Mesothelial cell of epicardium (in vitro differentiated cells): ENCODE data around the gene MINDY4B. TPM values are rescaled to one million over a fixed set of nuclear protein-coding genes. Genes with fewer than 3 reads are reported as not detected.
"Not testable (repeated sequence)": the region's sequence is repeated elsewhere in the genome, so short reads cannot be mapped to it uniquely, and the experiment has no call there.

ENCODE experiments used
- DNase-seq, 2 experiments: peaks; one replicate each; pipeline ENCODE4 v3.0.0; 2021; ENCODE audit warnings: low spot score in 2 of 2; ENCODE audit not compliant: unreplicated experiment in 2 of 2
- H3K27ac Mint-ChIP-seq: 2 replicates; pipeline ENCODE4 v1.8.0; 2021; ENCODE audit warnings: mixed read lengths
- H3K27me3 Mint-ChIP-seq: 2 replicates; pipeline ENCODE4 v1.8.0; 2021; ENCODE audit warnings: low read depth, mixed read lengths
- H3K36me3 Mint-ChIP-seq: 2 replicates; pipeline ENCODE4 v1.8.0; 2021; ENCODE audit warnings: mixed read lengths
- H3K4me1 Mint-ChIP-seq: 2 replicates; pipeline ENCODE4 v1.8.0; 2021; ENCODE audit warnings: mixed read lengths
- H3K4me3 Mint-ChIP-seq: 2 replicates; pipeline ENCODE4 v1.8.0; 2021; ENCODE audit warnings: mild to moderate bottlenecking, moderate library complexity, mixed read lengths
- H3K9me3 Mint-ChIP-seq: 2 replicates; pipeline ENCODE4 v1.8.0; 2021; ENCODE audit warnings: mixed read lengths
- CTCF ChIP-seq: fragments of 200-600 bp; sonication (generic); IDR thresholded peaks from one replicate; pipeline ENCODE4 v1.5.0; 2021; ENCODE audit warnings: antibody characterized with exemption; ENCODE audit not compliant: unreplicated experiment
- total RNA-seq: library from RNA; stranded (reverse); gene quantifications from 3 replicates; pipeline ENCODE4 v1.2.1, GENCODE V29; 2021

The MINDY4B gene
- total RNA-seq, 1 donor from 2014 or later: not detected

- no peak overlapping the region for H3K27ac Mint-ChIP-seq
- H3K9me3 Mint-ChIP-seq: no peaks in the 10 kb centered on the region
- H3K4me1 Mint-ChIP-seq: peaks cover 7% of the 10 kb centered on the region
- DNase-seq: no peak
- TF ChIP-seq CTCF: no peak
- H3K27me3 Mint-ChIP-seq: no peaks in the 10 kb centered on the region
- no peaks in the 10 kb centered on the region for H3K36me3 Mint-ChIP-seq
- no peak overlapping the region for H3K4me3 Mint-ChIP-seq
These were observed 37.0 kb downstream of the MINDY4B start for GRCh38 chr3:150868282-150868681.

- Mint-ChIP-seq H3K4me1 (peaks cover 7% of the 10 kb centered on the region), H3K36me3 (no peaks in the 10 kb centered on the region), H3K9me3 (no peaks in the 10 kb centered on the region), H3K27ac (no peak overlapping the region), H3K4me3 (no peak overlapping the region), H3K27me3 (no peaks in the 10 kb centered on the region)
- no peak for DNase-seq
- no peak for TF ChIP-seq CTCF
These were observed 37.8 kb downstream of the MINDY4B start for GRCh38 chr3:150867434-150867833.

- not testable (repeated sequence) for H3K9me3 Mint-ChIP-seq, H3K36me3 Mint-ChIP-seq, H3K4me1 Mint-ChIP-seq, DNase-seq, H3K4me3 Mint-ChIP-seq, H3K27ac Mint-ChIP-seq, H3K27me3 Mint-ChIP-seq
These were observed 41.3 kb downstream of the MINDY4B start for GRCh38 chr3:150863921-150864320.

GRCh38 chr3:150861851-150862250 is 43.4 kb downstream of the MINDY4B start:
- Mint-ChIP-seq H3K36me3 (no peaks in the 10 kb centered on the region), H3K4me1 (peaks cover 5% of the 10 kb centered on the region), H3K9me3 (no peaks in the 10 kb centered on the region), H3K27me3 (no peaks in the 10 kb centered on the region), H3K4me3 (no peak overlapping the region), H3K27ac (no peak overlapping the region)
- no peak for DNase-seq
- TF ChIP-seq CTCF: no peak

GRCh38 chr3:150857936-150858335 is 47.3 kb downstream of the MINDY4B start:
- DNase-seq, H3K36me3 Mint-ChIP-seq, H3K4me3 Mint-ChIP-seq, H3K4me1 Mint-ChIP-seq, H3K27ac Mint-ChIP-seq, H3K27me3 Mint-ChIP-seq, H3K9me3 Mint-ChIP-seq: not testable (repeated sequence)

- DNase-seq: no peak
- no peak overlapping the region for H3K27ac Mint-ChIP-seq
- no peaks in the 10 kb centered on the region for H3K27me3 Mint-ChIP-seq
- TF ChIP-seq CTCF: no peak
- no peaks in the 10 kb centered on the region for H3K4me1 Mint-ChIP-seq
- peaks cover 16% of the 10 kb centered on the region for H3K9me3 Mint-ChIP-seq
- H3K4me3 Mint-ChIP-seq: no peak overlapping the region
- H3K36me3 Mint-ChIP-seq: no peaks in the 10 kb centered on the region
These were observed 55.0 kb downstream of the MINDY4B start for GRCh38 chr3:150850191-150850590.

GRCh38 chr3:150848864-150849263 is 56.4 kb downstream of the MINDY4B start:
- Mint-ChIP-seq H3K4me3 (no peak overlapping the region), H3K27me3 (no peaks in the 10 kb centered on the region), H3K27ac (no peak overlapping the region), H3K4me1 (peaks cover 10% of the 10 kb centered on the region), H3K9me3 (peaks cover 16% of the 10 kb centered on the region), H3K36me3 (no peaks in the 10 kb centered on the region)
- TF ChIP-seq CTCF: no peak
- no peak for DNase-seq
